AML-193 (cell line): ENCODE data around the gene TCF3.

Experiments used
- DNase-seq, 2 experiments: peaks; one replicate each; lab custom pipeline; 2025; lab: John Stamatoyannopoulos, UW

The TCF3 gene

DNA sequence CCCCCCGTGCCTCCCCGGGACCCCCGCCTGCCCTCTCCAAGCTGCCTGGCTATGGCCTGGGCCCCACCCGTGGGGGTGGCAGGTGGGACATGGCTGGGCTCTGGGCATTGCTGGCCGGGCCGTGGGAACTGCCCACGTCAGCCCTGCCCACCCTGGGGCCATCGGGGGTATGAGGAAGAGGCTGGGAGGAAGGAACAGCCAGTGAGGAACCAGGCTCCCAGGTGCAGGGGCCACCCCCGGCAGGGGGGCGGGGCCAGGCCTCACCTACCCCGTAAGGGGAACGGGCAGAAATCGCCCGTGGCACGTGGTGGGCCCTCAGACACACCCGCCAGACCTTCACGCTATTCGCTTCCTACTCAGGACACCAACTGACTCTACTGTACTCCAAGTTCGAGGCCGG lies 22.4 kb downstream of the TCF3 start:
- DNase-seq: no peak

DNA sequence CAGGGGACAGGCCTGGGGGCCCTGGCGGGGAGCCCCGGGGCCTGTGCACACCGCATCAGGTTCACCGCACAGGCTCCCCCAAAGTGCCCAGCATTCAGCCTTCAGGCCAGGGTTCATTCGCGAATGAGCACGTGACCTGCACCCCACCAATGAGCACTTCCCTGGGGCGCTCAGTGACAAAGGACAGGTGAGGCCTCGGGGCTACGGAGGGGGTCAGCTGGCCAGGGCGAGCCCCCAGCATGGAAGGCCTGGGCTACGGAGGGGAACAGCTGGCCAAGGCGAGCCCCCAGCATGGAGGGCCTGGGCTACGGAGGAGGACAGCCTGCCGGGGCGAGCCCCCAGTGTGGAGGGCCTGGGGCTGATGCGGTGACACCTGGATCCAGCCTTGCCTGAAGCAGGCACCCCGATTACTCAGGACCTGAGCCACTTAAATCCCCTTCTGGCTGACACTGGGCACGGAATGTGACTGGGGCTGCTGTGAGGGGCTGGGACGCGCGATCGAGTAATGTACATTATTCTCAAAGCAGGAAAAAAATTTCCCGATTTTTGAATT lies 23.1 kb downstream of the TCF3 start:
- no peak for DNase-seq

DNA sequence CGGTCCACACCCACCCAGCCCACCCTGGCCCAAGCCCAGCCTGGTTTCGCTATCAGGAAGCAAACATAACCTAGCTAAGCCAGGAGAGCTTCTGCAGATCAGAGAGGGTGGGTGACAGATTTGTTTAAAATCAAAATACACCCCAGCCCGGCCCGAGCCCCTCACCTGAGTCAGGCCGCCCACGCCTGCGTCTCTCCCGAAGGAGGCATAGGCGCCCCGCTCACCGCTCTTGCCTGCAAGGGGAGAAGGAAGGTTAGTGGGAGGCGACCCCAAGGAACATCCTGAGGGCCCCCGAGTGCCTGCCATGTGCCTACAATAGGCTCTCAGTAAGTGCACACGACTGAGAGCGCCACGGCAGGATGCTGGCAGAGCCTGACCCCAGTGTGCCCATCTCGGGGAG lies 25.2 kb downstream of the TCF3 start:
- DNase-seq: no peak

DNA sequence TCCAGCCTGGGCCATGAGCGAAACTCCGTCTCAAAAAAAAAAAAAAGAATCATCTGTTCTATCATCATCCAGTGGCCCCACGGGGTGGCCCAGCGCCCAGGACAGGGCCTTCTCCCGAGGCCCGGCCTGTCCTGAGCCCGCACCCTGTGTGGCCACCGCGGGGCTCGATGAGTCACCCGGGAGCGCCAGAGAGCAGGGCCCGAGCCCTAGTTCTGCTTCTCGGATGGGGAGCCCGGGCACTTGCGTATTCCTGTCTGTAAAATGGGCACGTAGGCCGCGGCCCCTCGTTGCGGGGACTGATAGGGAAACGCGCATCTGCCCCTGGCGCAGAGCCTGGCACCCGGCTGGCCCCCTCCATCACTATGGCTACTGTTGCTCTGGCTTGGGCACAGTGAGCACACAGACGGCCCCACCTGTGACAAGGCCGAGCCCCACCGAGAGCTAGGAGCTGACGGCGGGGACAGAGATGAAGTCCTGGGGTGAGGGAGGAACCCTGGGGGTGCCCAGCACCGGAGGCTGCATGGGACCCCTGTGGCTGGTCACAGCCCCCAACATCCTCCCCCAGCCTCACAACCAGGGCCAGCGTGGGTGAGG lies 25.9 kb downstream of the TCF3 start:
- DNase-seq: no peak

DNA sequence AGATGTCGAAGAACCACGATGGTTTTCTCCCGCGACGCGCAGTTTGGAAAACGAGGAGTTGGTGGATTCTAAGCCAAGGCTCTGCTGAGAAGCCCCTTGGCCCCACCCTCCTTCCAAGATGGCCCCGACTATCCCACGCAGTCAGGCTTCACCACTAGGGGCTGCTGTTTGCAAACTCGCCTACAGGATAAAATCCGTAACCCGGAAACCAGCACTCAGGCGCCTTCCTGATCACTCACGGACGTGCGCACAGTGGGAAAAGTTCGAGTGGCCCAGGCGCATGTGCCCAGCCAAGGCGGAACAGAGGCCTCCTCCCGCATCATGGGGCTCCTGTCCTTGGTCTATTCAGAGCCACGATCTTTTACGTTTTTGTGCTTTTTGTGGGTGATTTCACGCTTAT lies 28.0 kb downstream of the TCF3 start:
- peak in 1 of 2 experiments; percentile 2 for DNase-seq

DNA sequence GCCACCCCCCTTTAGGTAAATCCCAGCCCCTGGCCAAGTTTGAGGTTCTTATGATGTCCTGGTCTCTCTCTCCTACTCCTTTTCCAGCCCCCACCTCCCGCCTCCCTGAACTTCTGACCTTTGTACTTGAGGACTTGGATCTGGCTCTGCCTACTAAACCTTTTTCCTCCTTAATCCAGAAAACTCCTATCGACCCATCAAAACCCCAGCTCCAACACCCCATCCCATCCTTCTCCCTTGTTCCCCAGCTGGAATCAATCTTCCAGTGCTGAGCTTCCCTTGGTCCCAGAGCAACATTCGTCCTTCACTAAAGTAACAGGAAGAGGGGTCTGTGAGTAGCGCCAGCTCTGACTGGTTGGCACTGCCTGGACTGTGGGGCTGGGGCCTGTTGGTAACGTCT lies 29.9 kb downstream of the TCF3 start:
- DNase-seq: no peak

DNA sequence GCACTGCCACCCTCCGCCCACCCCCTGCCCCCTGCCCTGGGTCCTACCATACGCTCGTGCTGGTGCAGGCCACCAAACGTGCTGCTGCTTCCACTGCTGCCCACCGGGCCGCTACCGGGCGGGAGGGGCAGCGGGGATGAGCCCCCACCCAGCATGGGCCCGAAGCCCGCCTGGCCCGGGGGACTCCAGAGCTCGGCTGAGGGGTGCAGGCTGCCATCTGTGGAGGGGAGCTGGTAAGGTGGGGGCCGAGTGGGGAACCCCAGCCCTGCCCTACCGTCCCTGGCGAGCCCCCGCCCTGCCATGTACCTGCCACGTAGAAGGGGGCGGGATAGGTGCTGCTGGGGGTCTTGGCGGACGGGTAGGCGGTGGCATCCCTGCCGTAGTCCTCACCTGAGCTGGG lies 30.4 kb downstream of the TCF3 start:
- no peak for DNase-seq

DNA sequence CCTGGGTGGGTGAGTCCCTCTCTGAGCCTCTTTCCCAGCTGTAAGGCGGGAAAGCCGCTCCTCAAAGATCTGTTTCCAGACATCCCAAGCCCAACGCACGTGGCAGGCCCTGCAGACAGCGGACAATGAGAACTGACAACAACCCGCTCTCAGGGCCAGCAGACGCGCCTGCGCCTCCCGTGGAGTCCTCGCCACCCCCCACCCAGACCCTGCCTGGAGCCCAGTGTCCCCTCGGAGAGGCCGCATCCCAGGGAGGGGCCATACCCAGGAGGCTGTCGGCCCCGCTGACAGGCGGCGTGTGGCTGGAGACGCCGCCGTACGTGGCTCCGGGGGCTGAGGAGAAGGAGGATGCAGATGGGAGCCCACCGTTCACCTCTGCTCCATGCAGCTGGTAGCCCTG lies 30.8 kb downstream of the TCF3 start:
- DNase-seq: no peak

DNA sequence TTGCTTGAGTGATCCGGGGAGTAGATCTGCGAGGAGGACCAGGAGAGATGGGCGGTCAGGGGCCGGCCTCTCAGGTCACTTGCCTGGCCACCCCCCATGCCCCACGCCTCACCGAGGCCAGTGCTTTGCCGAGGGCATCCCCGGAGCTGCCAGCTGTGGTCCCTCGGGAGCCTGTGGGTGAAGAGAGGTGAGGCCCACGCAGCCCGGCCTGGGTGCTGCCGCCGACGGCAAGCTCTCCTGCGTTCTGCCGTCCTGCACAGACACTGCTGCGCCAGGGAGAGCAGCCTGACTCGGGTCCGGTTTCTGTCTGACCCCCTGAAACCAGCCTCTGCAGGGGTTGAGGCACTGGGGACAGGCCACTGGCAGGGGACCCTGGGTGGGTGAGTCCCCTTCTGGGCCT lies 31.4 kb downstream of the TCF3 start:
- no peak for DNase-seq

DNA sequence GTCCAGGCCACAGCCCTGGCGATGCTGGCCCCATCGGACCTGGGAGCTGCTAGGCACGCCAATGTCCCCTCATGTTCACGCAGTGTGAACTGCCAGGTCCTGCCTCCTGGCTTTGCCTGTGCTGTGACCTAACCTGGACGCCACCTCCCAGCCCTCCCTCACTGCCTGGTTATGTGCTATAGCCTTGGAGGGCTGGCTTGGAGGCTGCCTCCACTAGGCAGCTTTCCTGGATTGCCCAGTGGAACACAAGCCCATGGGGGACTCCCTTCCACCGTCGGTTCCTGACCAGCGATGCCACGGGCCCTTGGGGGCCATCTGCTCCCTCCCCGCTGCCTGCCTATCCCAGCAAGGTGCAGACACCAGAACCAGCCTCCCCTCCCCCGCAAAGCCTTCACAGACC lies 31.9 kb downstream of the TCF3 start:
- no peak for DNase-seq

DNA sequence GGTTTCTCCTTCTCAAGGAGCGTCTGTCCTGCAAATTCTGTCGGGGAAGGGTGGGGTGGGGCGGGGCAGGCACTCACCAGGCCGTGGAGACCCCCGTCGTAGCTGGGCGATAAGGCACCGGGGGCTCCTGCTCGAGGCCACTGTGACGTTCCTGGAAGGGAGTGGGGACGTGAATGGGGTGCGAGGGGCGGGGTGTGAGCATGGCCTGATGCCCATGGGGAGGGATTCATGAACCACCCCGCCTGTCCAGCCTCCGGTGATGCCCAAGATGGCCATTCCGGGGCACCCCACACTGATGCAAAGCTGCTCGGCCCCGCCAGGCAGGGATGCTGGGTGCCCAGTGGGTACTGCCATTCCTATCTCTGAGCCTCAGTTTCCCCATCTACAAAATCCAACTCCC lies 32.7 kb downstream of the TCF3 start:
- no peak for DNase-seq

DNA sequence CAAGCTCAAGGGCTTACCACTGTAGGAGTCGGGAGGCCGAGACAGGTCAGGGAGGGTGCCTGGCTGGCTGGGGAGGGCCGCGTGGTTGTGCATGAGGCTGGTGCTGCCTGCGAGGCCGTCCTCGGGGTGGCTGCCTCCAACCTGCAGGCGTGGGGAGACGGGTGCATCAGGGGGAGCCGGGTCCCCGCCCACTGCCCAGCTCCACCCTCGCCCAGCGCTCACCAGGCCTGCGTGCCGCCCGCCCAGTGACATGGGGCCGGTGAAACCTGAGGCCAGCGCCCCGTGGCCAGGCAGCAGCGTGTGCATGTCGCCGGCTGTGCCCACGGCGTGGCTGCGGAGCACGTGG lies 33.3 kb downstream of the TCF3 start:
- DNase-seq: no peak

DNA sequence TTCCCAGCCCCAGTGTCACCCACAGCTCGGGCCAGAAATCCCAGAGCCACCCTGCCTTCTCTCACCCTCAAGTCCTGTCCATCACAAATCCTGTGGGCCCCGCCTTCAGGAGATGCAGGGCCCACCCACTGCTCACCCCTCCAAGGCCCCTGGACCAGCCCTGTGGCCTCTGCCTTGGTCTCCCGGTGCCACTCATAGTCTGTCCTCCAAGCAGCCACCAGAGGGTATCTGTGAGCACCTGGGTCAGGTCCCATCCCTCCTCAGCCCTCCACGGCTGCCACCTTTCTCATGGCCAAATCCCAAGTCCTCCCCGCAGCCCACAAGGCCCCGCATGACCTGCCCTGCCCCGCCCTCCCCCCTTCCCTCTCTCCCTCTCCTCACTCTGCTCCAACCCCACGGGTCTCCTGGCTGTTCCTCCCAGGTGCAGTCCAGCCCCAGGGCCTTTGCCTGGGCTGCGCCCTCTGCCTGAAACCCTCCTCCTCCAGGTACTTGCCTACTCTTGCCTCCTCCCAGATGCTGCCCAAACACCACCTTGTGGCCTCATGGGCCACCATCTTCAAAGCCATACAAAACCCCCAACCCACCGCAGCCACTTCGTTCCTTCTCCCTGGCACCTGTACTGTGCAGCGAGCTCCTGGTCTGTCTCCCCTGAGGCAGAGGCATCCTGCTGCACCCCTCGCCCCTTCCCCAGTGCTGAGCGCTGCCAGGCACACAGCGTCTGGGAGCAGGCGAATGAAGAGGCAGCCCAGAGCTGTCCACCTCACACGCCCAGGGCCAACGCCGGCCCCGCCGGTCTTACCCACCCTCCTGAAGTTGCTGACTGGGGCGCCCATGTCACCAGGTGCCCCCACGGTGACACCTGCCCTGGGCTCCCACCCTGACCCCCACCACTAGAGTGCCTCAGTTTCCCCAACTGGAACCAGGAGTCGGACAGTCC lies 34.0 kb downstream of the TCF3 start:
- DNase-seq: peak in 1 of 2 experiments; percentile 24

DNA sequence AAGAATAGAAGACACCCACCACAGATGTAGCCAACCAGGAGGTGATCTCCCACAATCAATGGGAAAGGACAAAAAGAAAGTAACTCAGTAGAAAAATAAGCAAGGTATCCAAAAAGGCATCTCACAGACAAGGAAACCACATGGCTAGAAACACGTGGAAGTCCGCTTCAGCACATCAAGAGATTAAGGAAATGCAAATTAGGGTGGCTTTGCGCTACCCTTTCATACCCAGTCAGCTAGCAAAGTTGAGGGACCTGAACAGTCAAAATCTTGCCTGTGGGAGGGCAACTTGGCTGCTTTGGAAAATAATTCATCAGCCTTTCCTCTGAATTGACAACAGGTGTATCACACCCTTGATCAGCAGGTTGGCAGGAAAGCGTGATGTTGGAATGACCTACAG lies 35.5 kb downstream of the TCF3 start:
- DNase-seq: no peak

DNA sequence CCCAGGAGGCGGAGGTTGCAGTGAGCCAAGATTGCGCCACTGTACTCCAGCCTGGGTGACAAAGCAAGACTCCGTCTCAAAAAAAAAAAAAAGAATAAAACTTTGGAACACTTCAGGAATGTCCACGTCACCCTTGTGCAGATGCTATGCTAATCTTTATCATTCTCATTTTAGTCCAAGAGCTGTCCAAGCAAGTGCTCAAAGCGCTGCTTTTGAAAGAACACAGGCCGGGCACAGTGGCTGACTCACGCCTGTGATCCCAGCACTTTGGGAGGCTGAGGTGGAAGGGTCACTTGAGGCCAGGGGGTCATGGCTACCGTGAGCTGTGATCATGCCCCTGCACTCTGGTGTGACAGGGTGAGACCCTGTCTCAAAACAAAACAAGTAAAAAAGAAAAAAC lies 36.0 kb downstream of the TCF3 start:
- no peak for DNase-seq

DNA sequence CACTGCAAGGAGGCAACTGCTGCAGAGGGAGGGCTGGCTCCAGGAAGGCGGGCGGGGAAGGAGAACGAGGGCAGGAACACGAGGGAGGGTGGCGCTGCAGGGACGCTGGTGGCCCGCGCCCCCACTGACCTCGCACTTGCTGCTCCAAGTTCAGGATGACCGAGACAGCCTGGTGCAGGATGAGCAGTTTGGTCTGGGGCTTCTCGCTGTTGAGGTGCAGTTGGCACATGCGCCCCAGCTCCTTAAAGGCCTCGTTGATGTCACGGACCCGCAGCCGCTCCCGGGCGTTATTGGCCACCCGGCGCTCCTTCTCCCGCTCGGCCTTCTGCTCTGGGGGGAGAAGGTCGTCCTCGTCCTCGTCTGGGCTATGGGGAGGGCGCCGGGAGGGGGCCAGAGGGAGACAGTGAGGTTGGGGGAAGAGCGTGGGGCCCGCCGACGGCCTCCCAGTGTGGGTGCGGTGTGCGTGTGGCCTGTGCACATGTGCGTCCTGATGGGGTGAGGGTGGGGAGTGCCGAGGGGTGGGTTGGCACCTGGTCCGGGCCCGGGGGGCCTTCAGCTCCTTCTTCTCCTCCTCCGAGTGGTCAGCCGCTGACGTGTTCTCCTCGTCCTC lies 37.2 kb downstream of the TCF3 start:
- no peak for DNase-seq

DNA sequence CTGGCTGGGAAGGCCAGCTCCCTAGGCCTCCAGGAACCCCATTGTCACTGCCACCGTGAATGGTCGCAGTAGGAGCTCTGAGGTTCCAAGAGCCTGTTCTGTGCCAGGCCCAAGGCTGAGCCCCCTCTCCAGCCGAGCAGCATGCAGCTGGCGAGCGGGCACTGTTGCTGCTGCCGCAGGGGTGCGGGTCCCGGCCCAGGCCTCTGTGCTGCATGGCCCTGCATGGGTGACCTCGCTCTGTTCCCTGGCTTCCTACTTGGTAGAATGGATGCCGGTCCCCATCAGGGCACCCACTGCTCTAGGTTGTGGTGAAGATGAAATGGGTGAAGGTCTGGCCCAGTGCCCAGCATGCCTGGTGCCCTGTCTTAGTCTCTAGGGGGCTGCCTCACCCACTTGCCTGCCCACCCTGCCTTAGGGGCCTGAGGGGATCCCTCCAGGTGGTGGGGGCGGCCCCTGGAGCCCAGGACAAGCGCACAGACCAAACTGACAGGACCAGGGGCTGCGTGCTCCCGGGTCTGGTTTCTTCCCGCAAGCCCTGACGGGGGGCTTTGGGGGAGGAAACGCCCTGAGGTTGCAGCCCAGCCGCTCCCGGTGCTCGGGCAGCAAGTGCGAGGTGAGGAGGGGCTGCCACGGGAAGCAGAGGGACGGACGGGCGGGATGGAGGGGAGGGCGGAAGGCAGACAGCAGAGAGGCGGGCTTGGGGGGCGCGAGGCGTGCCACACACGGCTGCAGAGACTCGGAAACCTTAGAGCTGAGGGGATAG lies 38.4 kb downstream of the TCF3 start:
- no peak for DNase-seq

DNA sequence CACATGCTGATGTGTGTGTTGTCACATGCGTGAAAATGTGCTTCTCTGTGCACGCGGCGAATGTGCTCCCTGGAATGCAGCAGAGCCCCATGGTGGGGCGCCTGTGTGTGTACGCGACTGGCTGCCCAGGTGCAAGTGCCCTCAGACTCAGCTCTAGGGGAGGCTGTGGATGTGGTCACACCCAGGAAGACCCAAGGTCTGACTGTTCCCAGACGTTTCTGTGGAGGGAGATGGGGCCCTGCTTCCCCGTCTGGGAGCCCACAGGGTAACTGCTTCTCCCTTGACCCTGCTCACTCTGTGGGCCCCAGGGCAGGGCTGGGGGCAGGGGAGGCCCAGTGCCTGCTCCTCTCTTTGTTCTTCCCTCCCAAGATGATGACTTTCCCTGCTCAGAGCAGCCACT lies 39.3 kb downstream of the TCF3 start:
- no peak for DNase-seq

DNA sequence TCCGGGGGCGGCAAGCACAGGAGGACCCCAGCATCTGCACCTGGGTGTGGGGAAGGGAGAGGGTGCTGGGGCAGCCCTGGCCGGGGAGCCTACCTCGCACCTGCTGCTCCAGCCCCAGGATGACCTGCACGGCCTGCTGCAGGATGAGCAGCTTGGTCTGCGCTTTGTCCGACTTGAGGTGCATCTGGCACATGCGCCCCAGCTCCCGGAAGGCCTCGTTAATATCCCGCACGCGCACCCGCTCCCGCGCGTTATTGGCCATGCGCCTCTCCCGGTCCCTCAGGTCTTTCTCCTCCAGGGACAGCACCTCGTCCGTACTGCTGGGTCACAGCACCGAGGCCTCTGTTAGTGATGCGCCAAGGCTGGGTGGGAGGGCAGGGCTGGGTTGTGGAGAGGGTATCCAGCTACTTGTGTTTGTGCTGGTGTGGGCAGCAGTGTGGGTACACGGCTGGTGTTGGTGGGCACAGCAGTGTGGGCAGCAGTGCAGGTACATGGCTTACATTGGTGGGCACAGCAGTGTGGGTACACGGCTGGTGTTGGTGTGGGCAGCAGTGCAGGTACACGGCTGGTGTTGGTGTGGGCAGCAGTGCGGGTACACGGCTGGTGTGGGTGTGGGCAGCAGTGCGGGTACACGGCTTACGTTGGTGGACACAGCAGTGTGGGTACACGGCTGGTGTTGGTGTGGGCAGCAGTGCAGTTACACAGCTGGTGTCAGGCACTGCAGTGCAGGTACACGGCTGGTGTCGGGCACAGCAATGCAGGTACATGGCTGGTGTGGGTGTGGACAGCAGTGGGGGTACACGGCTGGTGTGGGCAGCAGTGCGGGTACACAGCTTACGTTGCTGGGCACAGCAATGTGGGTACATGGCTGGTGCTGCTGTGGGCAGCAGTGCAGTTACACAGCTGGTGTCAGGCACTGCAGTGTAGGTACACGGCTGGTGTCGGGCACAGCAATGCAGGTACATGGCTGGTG lies 40.0 kb downstream of the TCF3 start:
- DNase-seq: no peak

DNA sequence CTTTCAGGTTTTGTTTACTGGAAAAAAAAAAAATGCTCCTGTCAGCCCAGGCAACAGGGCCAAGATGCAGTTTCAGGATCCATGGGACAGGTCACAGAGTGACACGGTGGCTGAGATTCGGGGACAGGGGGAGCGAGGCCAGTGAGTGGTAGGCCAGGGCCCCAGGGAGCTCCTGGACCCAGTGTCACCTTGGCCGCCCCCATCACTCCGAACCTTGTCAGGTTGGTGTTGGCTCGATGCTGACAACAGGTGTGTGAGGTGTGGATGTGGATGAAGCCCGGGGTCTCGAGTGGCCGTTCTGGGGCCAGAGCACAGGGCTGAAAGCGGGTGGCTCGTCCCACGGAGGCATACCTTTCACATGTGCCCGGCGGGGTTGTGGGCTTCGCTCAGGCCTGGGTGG lies 41.1 kb downstream of the TCF3 start:
- DNase-seq: no peak

DNA sequence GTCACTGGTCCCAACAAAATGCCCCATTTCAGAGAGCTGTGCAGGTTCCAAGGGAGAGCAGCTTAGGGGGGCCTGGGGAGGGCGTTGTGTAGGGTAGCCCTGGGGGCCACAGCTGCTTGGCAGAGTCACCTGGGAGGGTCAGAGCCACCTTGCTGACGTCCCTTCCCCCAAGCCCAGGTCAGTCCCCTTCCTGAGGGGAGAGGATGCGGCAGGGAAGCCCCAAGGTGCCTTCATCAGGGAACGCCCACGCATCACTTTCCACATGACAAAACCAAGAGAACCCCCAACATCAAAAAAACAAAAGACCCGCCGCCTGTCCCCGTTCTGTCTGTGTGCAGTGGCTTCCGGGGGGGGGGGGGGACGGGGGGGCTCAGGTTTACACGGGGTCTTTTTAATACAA lies 41.8 kb downstream of the TCF3 start:
- no peak for DNase-seq
